VCaP (cell line): ENCODE data around the gene TRAFD1.
"Not testable (repeated sequence)": the region's sequence is repeated elsewhere in the genome, so short reads cannot be mapped to it uniquely, and the experiment has no call there.

ENCODE experiments used
- H3K27ac ChIP-seq: fragments of 450-650 bp; 2 replicates; pipeline ENCODE4 v1.5.1; 2017
- TF ChIP-seq, protein P1 (sequence below): fragments of 450-650 bp; conservative IDR thresholded peaks from 2 replicates; pipeline ENCODE4 v1.5.1; 2017; ENCODE audit warnings: mild to moderate bottlenecking, moderate library complexity

TRAFD1 gene

DNA sequence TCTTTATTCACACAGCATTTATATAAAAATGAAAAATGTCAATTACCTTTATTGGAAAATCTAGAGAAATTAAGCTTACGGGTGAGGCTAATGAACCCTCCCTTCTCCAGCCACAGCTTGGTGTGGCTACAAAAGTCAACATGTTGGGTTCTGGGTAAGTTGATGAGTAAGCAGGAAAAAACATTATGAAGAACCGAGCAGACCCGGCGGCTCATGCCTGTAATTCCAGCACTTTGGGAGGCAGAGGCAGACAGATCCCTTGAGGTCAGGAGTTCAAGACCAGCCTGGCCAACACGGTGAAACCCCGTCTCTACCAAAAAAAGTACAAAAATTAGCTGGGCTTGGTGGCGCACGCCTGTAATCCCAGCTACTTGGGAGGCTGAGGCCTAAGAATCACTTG, 27.7 kb upstream of the TRAFD1 start:
- no peak overlapping the region for H3K27ac ChIP-seq
- TF ChIP-seq, protein P1, sequence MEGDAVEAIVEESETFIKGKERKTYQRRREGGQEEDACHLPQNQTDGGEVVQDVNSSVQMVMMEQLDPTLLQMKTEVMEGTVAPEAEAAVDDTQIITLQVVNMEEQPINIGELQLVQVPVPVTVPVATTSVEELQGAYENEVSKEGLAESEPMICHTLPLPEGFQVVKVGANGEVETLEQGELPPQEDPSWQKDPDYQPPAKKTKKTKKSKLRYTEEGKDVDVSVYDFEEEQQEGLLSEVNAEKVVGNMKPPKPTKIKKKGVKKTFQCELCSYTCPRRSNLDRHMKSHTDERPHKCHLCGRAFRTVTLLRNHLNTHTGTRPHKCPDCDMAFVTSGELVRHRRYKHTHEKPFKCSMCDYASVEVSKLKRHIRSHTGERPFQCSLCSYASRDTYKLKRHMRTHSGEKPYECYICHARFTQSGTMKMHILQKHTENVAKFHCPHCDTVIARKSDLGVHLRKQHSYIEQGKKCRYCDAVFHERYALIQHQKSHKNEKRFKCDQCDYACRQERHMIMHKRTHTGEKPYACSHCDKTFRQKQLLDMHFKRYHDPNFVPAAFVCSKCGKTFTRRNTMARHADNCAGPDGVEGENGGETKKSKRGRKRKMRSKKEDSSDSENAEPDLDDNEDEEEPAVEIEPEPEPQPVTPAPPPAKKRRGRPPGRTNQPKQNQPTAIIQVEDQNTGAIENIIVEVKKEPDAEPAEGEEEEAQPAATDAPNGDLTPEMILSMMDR, result no peak

DNA sequence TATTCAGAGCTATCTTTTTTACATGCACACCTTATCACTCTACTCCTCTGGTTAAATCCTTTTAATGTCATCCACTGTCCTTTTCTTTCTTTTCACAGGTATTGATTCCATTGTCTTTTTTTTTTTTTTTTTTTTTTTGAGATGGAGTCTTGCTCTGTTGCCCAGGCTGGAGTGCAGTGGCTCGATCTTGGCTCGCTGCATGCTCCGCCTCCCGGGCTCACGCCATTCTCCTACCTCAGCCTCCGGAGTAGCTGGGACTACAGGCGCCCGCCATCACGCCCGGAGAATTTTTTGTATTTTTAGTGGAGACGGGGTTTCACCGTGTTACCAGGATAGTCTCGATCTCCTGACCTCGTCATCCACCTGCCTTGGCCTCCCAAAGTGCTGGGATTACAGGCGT, 24.9 kb upstream of the TRAFD1 start:
- H3K27ac ChIP-seq, result not testable (repeated sequence)

DNA sequence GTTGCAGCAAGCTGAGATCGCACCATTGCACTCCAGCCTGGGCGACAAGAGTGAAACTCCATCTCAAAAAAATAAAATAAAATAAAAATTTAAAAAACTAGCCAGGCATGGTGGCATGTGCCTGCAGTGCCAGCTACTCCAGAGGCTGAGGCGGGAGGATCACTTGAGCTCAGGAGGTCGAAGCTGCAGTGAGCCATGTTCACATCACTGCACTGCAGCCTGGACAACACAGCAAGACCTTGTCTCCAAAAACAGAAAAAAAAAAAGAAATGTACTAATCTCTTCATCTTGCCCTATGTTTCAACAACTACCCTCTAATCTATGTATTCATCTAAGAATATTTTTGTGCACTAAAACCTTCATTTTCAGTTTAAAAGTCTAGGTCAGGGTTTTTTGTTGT, 23.2 kb upstream of the TRAFD1 start:
- TF ChIP-seq, protein P1, result no peak
- no peak overlapping the region for H3K27ac ChIP-seq

DNA sequence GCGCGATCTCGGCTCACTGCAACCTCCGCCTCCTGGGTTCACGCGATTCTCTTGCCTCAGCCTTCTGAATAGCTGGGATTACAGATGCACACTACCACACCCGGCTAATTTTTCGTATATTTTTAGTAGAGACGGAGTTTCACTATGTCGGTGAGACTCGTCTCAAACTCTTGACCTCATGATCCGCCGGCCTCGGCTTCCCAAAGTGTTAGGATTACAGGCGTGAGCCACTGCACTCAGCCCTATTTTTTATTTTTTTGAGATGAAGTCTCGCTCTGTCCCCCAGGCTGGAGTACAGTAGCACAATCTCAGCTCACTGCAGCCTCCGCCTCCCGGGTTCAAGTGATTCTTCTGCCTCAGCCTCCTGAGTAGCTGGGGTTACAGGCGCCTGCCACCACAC, 22.6 kb upstream of the TRAFD1 start:
- not testable (repeated sequence) for H3K27ac ChIP-seq

DNA sequence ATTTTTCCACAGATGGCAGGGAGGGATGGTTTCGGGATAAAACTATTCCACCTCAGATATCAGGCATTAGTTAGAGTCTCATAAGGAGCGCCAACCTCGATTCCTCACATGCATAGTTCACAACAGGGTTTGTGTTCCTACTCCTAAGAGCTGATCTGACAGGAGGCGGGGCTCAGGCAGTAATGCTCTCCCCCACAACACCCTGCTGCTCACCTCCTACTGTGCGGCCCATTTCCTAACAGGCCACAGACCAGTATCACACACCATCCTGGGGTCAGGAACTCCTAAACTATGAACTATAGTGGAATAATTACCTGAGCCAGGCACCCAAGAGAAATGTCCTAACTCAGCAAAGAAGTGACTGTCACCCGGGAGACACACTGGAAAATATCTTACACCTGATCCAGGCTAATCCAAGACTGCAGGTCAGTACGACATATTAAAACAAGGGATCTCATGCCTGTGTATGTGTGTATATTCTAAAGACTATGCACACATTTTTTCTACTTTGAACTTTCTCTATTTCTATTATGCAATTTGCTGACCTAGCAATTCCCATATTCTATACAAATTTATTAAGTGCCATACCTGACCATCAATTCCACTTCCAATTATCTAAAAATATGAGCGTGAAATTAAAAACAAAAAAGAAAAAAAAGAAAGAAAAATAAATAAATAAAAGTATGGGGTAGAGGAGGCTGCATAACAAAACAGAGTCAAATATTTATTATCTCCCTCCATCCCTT, 21.4 kb upstream of the TRAFD1 start:
- H3K27ac ChIP-seq, result no peak overlapping the region
- TF ChIP-seq, protein P1, result no peak

DNA sequence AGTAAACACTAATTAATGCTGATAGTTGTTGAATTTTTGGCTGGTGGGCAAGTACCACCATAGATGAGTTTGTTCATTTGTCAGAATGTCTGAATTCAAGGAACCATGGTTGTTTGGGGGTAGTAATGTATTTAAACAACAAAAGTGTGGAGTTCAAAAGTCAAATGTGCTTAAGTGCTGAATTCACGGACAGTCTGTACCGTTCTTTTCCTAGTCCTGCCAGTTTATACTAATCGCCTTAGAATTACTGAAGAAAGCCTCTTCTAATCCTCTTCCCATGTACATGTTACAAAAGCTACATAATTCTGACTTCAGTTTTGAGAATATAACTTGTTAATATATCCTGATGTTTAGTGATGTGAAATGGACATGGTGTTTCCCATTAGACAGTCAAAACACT, 19.5 kb upstream of the TRAFD1 start:
- TF ChIP-seq, protein P1, result no peak
- H3K27ac ChIP-seq, result no peak overlapping the region

DNA sequence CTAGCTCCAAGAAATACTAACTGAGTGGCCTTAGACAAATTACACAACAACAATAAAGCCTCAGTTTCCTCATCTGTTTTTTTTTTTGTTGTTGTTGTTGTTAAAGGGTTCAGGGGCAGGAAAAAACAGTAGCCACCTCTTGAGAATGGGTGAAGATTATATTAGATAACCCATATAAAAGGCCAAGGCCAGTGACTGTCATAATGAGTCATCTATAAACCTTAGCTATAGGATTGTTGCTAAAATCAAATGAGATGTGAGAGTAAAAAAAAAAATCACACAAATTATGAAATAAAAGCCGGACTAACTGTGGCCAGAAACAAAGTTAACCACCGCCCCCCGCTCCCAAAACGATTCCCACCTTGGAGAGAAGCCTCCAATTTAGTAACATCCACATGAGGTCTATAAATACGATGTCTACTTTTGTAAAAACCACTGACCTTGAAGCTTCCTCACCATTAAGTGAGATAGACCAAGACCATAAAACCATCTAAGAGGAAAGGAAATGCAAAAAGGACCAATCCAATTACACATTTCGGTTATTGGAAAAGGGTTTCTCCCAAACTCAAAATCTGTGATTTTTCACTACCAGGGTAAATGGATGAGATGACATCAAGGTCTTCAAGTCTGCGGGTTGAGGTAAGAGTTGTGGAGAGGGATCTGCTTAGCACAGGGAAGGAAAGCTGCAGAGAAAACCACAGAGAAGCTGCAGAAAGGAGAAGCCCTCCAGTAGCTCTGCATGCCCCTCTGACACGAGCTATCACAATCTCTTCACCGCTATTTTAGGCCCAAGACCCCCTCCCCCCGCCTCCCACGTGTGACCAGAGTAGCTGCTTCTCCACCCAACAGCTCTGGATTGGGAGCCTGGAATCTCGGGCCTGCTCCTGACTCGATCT, 17.8 kb upstream of the TRAFD1 start:
- TF ChIP-seq, protein P1, result no peak
- peak overlapping the region; percentile 94 for H3K27ac ChIP-seq

DNA sequence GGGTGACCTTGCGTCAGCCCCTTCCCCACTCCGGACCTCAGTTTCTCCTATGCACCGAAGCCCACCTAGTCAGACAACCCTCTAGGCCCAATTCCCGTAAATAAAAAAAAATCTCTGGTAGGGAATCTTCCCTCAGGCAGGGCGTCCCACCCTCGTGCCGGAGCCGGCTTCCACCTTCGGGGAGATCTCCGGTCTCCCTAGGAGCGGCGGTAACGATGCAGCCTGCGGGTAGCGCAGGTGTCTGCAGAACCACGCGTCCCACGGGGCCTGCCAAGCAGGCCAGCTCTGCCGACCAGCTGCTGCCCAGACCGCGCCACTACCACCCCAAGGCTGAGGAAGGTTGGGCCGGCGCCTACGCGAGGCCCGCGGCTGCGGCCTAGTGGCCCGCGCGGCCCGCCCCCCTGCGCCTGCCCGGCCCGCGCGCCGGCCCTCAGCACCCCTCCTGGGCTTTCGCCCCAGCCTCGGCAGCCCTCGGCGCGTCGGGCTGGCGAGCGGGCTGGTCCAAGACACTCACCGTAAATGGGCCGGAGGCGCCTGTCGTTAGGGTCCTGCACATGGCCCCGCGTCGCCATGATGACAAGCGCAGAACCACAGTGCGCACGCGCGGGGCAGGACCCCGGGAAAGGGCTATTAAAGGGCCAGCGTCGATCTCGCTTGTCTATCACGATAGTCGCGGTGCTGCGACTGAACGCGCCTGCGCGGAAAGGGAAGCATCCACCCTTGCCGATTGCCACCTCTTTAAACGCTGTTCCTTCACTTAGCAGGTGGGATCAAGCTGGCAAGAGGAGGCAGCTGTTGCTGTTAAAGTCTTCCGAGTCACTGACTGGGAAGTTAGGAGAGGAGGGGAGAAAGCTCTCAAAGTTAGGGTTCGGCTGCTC, 16.9 kb upstream of the TRAFD1 start, which contains the start of gene NAA25:
TSS of gene NAA25 (minus strand) at position 582 of the 878 bp plus-strand sequence. CDS start at position 572, 10 bp downstream.
- H3K27ac ChIP-seq, result peak within 1 kb of the TSS; percentile 94
- TF ChIP-seq, protein P1, result no peak

DNA sequence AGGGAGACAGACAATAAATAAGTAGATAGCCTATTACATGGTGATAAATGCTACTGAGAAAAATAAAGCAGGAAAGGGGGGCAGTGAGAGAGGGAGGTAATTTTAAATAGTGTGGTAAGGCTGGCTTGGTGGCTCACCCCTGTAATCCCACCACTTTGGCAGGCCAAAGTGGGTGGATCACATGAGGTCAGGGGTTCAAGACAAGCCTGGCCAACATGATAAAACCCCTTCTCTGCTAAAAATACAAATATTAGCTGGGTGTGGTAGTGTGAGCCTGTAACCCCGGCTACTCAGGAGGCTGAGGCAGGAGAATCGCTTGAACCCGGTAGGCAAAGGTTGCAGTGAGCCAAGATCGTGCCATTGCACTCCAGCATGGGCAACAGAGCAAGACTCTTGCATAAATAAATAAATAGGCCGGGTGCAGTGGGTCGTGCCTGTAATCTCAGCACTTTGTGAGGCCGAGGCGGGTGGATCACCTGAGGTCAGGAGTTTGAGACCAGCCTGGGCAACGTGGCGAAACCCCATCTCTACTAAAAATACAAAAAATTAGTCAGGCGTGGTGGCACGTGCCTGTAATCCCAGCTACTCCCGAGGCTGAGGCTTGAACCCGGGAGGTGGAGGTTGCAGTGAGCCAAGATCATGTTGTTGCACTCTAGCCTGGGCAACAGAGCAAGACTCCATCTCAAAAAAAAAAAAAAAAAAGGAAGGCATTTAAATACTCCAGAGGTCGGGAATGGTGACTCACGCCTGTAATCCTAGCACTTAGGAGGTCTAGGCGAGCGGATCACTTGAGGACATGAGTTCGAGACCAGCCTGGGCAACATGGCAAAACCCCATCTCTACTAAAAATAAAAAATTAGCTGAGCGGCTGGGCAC, 14.3 kb upstream of the TRAFD1 start:
- H3K27ac ChIP-seq, result peak overlapping the region; percentile 94; the same call in 1 of the 2 replicates
